ENCODE measurements around the gene TMEM131. TPM values are rescaled to one million over a fixed set of nuclear protein-coding genes. Genes with fewer than 3 reads are reported as not detected.

Gene TMEM131
- total and polyA plus RNA-seq, 10 of the 15 experiments (the other 5 are each of a cell fraction or from before 2014, with no cell fraction given): 6.0 to 48.2 (median 23.2) TPM

DNA sequence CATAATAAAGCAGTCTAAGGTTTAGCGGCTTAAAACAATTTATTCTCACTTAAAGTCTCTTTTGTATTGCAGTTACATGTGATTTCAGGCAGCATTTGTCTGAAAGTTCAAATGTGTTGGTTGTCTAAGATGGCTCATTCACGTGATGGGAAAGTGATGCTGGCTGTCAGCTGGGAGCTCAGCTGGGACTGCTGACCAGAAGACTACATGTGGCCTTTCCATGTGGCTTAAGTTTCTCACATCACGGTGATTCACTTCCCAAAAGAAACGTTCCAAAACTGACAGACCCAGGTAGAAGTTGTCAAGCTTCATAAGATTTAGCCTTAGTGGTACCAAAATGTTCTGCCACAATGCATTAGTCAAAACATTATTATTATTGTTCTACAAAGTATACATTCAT lies 76.9 kb downstream of the TMEM131 start:
- H3K27me3 ChIP-seq (replicated peaks in 1 of 2; ENCODE audit: control insufficient read depth in 2 of 2, insufficient read depth in 2 of 2, low read length in 1 of 2): no peaks in the 10 kb centered on the region
- ChIA-PET RAD21 (ENCODE audit: unreplicated experiment) (interaction anchor here (1.0 kb wide), 1 partner anchor 12 kb away, joined by 6 read pairs; no protein-coding TSS in a partner anchor), SMC1A (ENCODE audit: uncharacterized antibody, unreplicated experiment) (interaction anchor here (1.3 to 4.3 kb wide), 4 partner anchors 11 to 17 kb away, joined by 4 to 35 read pairs (median 14); no protein-coding TSS in a partner anchor), CTCF (interaction anchor here (1.1 kb wide), 1 partner anchor 112 kb away, joined by 3 read pairs; no protein-coding TSS in a partner anchor), POLR2A (interaction anchor here (2.0 kb wide), 1 partner anchor 12 kb away, joined by 8 read pairs; no protein-coding TSS in a partner anchor)
- no peak overlapping the region for H3K4me3 ChIP-seq
- peaks cover 11% of the 10 kb centered on the region; the same call in 1 of the 2 replicates for H3K4me1 ChIP-seq (ENCODE audit: control insufficient read depth, insufficient read depth, low read length)
- no peak for FAIRE-seq
- TF ChIP-seq, protein P1, sequence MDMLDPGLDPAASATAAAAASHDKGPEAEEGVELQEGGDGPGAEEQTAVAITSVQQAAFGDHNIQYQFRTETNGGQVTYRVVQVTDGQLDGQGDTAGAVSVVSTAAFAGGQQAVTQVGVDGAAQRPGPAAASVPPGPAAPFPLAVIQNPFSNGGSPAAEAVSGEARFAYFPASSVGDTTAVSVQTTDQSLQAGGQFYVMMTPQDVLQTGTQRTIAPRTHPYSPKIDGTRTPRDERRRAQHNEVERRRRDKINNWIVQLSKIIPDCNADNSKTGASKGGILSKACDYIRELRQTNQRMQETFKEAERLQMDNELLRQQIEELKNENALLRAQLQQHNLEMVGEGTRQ (IDR thresholded peaks at IDR 0.05; ENCODE audit: borderline replicate concordance, low read depth, low read length): no peak
- TF ChIP-seq EED (IDR thresholded peaks at IDR 0.05; ENCODE audit: low read depth): no peak
- TF ChIP-seq, protein P2, sequence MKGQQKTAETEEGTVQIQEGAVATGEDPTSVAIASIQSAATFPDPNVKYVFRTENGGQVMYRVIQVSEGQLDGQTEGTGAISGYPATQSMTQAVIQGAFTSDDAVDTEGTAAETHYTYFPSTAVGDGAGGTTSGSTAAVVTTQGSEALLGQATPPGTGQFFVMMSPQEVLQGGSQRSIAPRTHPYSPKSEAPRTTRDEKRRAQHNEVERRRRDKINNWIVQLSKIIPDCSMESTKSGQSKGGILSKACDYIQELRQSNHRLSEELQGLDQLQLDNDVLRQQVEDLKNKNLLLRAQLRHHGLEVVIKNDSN (IDR thresholded peaks at IDR 0.05; ENCODE audit: borderline replicate concordance, extremely low read length, insufficient read depth, low read depth, low read length): no peak
- TF ChIP-seq, protein P3, sequence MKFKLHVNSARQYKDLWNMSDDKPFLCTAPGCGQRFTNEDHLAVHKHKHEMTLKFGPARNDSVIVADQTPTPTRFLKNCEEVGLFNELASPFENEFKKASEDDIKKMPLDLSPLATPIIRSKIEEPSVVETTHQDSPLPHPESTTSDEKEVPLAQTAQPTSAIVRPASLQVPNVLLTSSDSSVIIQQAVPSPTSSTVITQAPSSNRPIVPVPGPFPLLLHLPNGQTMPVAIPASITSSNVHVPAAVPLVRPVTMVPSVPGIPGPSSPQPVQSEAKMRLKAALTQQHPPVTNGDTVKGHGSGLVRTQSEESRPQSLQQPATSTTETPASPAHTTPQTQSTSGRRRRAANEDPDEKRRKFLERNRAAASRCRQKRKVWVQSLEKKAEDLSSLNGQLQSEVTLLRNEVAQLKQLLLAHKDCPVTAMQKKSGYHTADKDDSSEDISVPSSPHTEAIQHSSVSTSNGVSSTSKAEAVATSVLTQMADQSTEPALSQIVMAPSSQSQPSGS (IDR thresholded peaks at IDR 0.05; ENCODE audit: low read length): no peak
- no peak for TF ChIP-seq TARDBP (IDR thresholded peaks at IDR 0.05; ENCODE audit: borderline replicate concordance)
- TF ChIP-seq TAF1 (IDR thresholded peaks at IDR 0.05; ENCODE audit: borderline replicate concordance, low read depth, low read length): no peak
- no peak for TF ChIP-seq SMAD1 (IDR thresholded peaks at IDR 0.05; ENCODE audit: low read depth, partially characterized antibody)
- TF ChIP-seq KAT2A (conservative IDR thresholded peaks at IDR 0.05; ENCODE audit: control insufficient read depth, low read depth, low read length): no peak
- no peak for TF ChIP-seq BMI1 (IDR thresholded peaks at IDR 0.05; ENCODE audit: borderline replicate concordance)
- no peak for TF ChIP-seq TCF3 (IDR thresholded peaks at IDR 0.05; ENCODE audit: borderline replicate concordance, insufficient read depth, low read depth, low read length)
- TF ChIP-seq, protein P4, sequence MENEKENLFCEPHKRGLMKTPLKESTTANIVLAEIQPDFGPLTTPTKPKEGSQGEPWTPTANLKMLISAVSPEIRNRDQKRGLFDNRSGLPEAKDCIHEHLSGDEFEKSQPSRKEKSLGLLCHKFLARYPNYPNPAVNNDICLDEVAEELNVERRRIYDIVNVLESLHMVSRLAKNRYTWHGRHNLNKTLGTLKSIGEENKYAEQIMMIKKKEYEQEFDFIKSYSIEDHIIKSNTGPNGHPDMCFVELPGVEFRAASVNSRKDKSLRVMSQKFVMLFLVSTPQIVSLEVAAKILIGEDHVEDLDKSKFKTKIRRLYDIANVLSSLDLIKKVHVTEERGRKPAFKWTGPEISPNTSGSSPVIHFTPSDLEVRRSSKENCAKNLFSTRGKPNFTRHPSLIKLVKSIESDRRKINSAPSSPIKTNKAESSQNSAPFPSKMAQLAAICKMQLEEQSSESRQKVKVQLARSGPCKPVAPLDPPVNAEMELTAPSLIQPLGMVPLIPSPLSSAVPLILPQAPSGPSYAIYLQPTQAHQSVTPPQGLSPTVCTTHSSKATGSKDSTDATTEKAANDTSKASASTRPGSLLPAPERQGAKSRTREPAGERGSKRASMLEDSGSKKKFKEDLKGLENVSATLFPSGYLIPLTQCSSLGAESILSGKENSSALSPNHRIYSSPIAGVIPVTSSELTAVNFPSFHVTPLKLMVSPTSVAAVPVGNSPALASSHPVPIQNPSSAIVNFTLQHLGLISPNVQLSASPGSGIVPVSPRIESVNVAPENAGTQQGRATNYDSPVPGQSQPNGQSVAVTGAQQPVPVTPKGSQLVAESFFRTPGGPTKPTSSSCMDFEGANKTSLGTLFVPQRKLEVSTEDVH (IDR thresholded peaks at IDR 0.05; ENCODE audit: low read depth, partially characterized antibody): no peak
- TF ChIP-seq CHD4 (IDR thresholded peaks at IDR 0.05): no peak
- BruUV-seq (replicated peaks): no TSS peak
- peaks cover 22% of the 10 kb centered on the region for H3K79me2 ChIP-seq (ENCODE audit: control insufficient read depth, insufficient read depth, low read length)
- no peak for ATAC-seq
- H3K9ac ChIP-seq (ENCODE audit: control insufficient read depth, insufficient read depth, low read length): no peak overlapping the region
- H3K4me2 ChIP-seq (ENCODE audit: control insufficient read depth, insufficient read depth): no peak overlapping the region
- H2AFZ ChIP-seq (ENCODE audit: control insufficient read depth, low read depth, low read length): no peak overlapping the region
- intact Hi-C loops (cut with micrococcal nuclease; ENCODE audit: unreplicated experiment) (no loop called here), in situ Hi-C loops (cut with MboI) (no loop called here)
- no peaks in the 10 kb centered on the region for H4K20me1 ChIP-seq (ENCODE audit: control insufficient read depth, insufficient read depth)
- peaks cover 19% of the 10 kb centered on the region for H3K9me3 ChIP-seq (replicated peaks; ENCODE audit: control insufficient read depth, insufficient read depth, low read length)
- no peak for DNase-seq (ENCODE audit: low read depth, low spot score)
- H3K27ac ChIP-seq (ENCODE audit: control insufficient read depth, insufficient read depth): no peak overlapping the region
- 96% methylated on average over 4 of the region's 4 CpGs for WGBS (ENCODE audit: insufficient coverage, insufficient replicate concordance, low lambda C conversion rate, missing lambda C conversion rate)
- peaks cover 0 to 6% of the 10 kb centered on the region in 2 experiments; a peak in 1 of 4 replicates for H3K36me3 ChIP-seq (ENCODE audit: control insufficient read depth in 2 of 2, insufficient read depth in 2 of 2, low read length in 1 of 2)

All from GM12878 (cell line).